Neutrophil (primary cell): Measurements from ENCODE around the gene ZBTB17.

Experiments used
- H3K27ac ChIP-seq: fragments of 200-600 bp; sonication (generic); 2 replicates; pipeline ENCODE4 v1.5.1; 2016; ENCODE audit warnings: mild to moderate bottlenecking, moderate library complexity
- H3K27me3 ChIP-seq: fragments of 200-600 bp; sonication (generic); 2 replicates; pipeline ENCODE4 v1.6.0; 2016; ENCODE audit warnings: mild to moderate bottlenecking
- H3K36me3 ChIP-seq: fragments of 200-600 bp; sonication (generic); 2 replicates; pipeline ENCODE4 v1.5.1; 2017
- H3K4me1 ChIP-seq, 2 experiments: fragments of 200-600 bp in 1 of 2; sonication (generic) in 1 of 2; 1 replicate in 1 of 2; 2 replicates in 1 of 2; pipeline versions ENCODE4 v1.5.1 to v1.6.1; 2013 to 2016; ENCODE audit warnings: low read depth in 1 of 2, low read length in 1 of 2, mild to moderate bottlenecking in 1 of 2, moderate library complexity in 1 of 2; ENCODE audit not compliant: control insufficient read depth in 1 of 2, insufficient read depth in 1 of 2
- H3K4me3 ChIP-seq, 2 experiments: fragments of 200-600 bp in 1 of 2; sonication (generic) in 1 of 2; 1 replicate in 1 of 2; 2 replicates in 1 of 2; pipeline ENCODE4 v1.5.1; 2013 to 2016; ENCODE audit warnings: low read depth in 1 of 2, low read length in 1 of 2, mild to moderate bottlenecking in 1 of 2, moderate library complexity in 1 of 2
- H3K9me3 ChIP-seq: fragments of 200-600 bp; sonication (generic); 2 replicates; pipeline ENCODE4 v1.5.1; 2016
- TF ChIP-seq, protein P1 (sequence below): fragments of 200-600 bp; sonication (generic); IDR thresholded peaks from 2 replicates; pipeline ENCODE4 v1.5.1; 2016; ENCODE audit warnings: antibody characterized with exemption

ZBTB17 gene

DNA sequence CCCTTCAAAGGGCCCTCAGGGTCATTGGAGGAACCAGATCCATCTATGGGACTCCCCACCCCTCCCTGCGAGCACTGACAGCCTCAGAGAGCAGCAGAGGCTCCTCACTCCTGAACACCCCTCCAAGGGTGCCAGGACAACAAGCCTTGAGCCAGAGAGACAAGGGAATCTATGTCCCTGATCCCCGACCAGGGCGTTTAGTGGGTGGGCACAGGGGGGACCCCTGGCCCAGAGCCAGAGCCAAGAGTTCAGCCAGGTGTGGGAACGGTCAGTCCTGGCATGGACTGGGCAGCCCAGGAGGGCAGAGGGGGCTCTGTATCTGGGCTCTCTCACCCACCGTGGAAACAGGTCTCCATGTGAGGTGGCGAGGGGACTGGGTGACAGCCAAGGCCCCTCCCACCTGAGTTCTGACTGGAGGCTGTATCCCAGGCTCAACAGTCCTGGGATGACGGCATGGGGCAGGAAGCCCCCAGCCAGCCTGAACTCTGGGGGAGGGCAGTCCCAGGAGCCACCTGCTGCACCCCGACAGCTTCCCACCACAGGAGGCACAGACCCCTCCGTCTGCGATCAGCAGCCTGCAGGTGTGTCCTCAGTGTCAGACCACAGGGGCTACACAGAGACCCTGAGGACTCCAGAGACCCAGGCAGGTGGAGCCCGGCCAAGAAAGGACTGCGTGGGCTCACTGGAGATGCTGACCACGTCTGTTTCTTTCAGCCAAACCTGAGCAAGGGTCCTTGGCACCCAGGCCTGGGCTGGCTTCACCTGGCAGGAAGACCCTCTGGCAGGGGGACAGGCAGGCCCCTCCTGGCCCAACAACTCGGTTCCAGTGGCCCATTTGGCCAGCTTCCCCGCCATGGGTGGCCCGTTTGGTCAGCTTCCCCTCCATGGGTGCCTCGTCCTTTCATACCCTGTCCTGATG lies 16.9 kb upstream of the ZBTB17 start:
- Histone ChIP-seq H3K27ac (no peak overlapping the region), H3K36me3 (no peaks in the 10 kb centered on the region)

DNA sequence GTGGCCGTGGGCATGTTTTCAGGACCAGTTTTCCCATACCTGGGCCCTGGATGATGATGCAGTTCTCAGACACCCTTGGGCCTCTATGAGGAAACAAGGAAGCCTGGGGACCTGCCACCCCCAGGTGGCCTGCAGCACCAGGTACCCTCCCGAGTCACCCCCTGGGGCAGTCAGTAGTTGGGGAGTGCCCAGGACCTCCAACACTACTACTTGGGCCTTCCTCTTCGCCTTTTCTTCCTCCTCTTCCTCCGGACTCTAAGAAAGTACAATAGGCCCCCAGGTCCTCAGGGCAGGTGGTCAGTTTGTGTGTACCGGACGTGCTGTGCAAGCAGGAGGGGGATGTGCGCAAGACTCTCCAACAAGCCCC lies 16.3 kb upstream of the ZBTB17 start:
- no peaks in the 10 kb centered on the region for H3K27me3 ChIP-seq
- TF ChIP-seq, protein P1, sequence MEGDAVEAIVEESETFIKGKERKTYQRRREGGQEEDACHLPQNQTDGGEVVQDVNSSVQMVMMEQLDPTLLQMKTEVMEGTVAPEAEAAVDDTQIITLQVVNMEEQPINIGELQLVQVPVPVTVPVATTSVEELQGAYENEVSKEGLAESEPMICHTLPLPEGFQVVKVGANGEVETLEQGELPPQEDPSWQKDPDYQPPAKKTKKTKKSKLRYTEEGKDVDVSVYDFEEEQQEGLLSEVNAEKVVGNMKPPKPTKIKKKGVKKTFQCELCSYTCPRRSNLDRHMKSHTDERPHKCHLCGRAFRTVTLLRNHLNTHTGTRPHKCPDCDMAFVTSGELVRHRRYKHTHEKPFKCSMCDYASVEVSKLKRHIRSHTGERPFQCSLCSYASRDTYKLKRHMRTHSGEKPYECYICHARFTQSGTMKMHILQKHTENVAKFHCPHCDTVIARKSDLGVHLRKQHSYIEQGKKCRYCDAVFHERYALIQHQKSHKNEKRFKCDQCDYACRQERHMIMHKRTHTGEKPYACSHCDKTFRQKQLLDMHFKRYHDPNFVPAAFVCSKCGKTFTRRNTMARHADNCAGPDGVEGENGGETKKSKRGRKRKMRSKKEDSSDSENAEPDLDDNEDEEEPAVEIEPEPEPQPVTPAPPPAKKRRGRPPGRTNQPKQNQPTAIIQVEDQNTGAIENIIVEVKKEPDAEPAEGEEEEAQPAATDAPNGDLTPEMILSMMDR: no peak
- no peak overlapping the region for H3K27ac ChIP-seq
- no peaks in the 10 kb centered on the region for H3K4me1 ChIP-seq
- no peaks in the 10 kb centered on the region for H3K36me3 ChIP-seq
- no peaks in the 10 kb centered on the region for H3K9me3 ChIP-seq
- no peak overlapping the region for H3K4me3 ChIP-seq

More for the DNA sequence above, 16.9 kb upstream of the ZBTB17 start:
- Histone ChIP-seq H3K4me3 (no peak overlapping the region), H3K27me3 (no peaks in the 10 kb centered on the region), H3K9me3 (no peaks in the 10 kb centered on the region), H3K4me1 (no peaks in the 10 kb centered on the region)
- TF ChIP-seq, protein P1: no peak

- Histone ChIP-seq H3K27ac (no peak overlapping the region), H3K4me3 (no peak overlapping the region), H3K9me3 (no peaks in the 10 kb centered on the region), H3K4me1 (no peaks in the 10 kb centered on the region), H3K36me3 (no peaks in the 10 kb centered on the region), H3K27me3 (no peaks in the 10 kb centered on the region)
- TF ChIP-seq, protein P1: no peak
Observed at GRCh38 chr1:15991427-15992186, 15.7 kb upstream of the ZBTB17 start.

DNA sequence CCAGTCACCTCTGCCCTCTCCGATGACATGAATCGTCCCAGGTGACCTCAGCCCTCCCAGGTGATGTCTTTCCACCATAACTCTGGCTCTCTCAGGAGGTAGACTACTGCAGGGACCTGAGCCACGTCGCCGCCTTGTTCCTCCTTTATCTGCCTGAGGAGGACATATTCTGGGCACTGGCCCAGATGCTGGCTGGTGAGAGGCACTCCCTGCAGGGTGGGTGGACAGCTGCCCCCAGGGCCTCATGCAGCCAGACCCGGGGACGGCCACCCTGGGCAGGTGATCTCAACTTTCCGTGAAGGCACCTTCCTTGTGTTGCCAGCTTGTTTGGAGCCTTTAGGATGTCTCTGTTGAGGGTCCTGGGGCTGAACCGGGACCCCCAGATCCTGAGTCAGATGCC lies 13.9 kb upstream of the ZBTB17 start:
- H3K36me3 ChIP-seq: no peaks in the 10 kb centered on the region
- TF ChIP-seq, protein P1: no peak
- no peak overlapping the region for H3K4me3 ChIP-seq
- no peaks in the 10 kb centered on the region for H3K4me1 ChIP-seq
- H3K27ac ChIP-seq: no peak overlapping the region
- no peaks in the 10 kb centered on the region for H3K9me3 ChIP-seq
- no peaks in the 10 kb centered on the region for H3K27me3 ChIP-seq

DNA sequence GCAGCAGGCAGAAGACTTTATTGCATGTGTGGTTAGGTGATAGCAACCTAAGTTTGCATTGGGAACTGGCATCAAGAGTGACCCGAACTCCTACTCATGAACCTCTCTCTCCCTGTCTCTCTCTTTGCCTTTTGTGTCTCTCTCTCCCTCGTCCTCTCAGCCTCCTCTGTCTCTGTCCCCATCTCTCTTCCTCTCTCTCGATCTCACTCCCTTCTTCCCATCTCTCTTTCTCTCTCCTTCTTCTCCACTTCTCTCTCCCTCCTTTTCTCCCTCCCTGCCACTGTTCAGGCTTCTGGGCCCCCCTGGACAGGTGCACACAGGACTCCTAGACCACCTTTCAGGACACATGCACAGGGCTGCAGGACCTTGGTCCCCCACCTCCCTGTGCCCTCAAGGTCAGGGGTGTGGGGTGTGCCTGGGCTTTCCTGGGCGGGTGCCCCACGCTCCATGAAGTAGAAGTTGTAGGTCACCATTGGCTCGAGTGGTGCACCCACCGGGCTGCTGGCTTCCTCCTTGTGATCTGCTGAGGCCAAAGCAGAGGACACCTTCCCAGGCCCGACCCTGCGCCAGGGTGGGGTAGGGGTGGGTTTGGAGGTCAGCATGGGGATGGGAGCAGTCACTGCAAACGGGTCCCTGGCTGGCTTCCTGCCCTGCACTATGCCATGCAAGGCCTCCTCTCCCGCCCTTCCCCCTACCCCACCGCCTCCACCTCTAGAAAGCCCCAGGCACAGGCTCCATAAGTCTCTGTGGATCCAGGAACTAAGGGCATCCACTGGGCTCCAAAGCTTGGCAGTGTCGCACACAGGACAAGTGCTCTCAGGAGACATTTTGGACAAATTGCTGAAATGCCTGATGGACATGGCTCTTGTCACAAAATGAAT lies 13.2 kb upstream of the ZBTB17 start:
- Histone ChIP-seq H3K27ac (no peak overlapping the region), H3K4me1 (no peaks in the 10 kb centered on the region), H3K36me3 (no peaks in the 10 kb centered on the region), H3K27me3 (no peaks in the 10 kb centered on the region), H3K4me3 (no peak overlapping the region), H3K9me3 (no peaks in the 10 kb centered on the region)
- TF ChIP-seq, protein P1: no peak
